ENCODE data around the gene KNL1. TPM values are rescaled to one million over a fixed set of nuclear protein-coding genes. Genes with fewer than 3 reads are reported as not detected.

KNL1 gene
- total RNA-seq, 1 experiment from 2014 or later = 40.3 TPM

GRCh38 chr15:40548610-40549009 is 45.4 kb upstream of the KNL1 start:
- ChIA-PET POLR2A (ENCODE audit: low non-redundant PET) (no interaction called here), CTCF (interaction anchor here (0.5 kb wide), 1 partner anchor 68 kb away, joined by 5 read pairs; no protein-coding TSS in a partner anchor)
- no peak for TF ChIP-seq EZH2 (IDR thresholded peaks at IDR 0.05; ENCODE audit: borderline replicate concordance, low read depth, low read length, poor library complexity, severe bottlenecking)
- TF ChIP-seq CTCF (conservative IDR thresholded peaks at IDR 0.05; ENCODE audit: low read depth, low read length) = no peak
- no peak for DNase-seq (ENCODE audit: low spot score)
- H3K4me3 ChIP-seq (ENCODE audit: low read depth, low read length, poor library complexity, severe bottlenecking) = no peak overlapping the region
- H3K27me3 ChIP-seq (replicated peaks; ENCODE audit: insufficient read depth, low read depth, low read length, poor library complexity) = no peaks in the 10 kb centered on the region
- no TSS peak for BruUV-seq (replicated peaks)
- H3K36me3 ChIP-seq (ENCODE audit: insufficient read depth, low read length, poor library complexity, severe bottlenecking) = no peaks in the 10 kb centered on the region
- H3K9me3 ChIP-seq (ENCODE audit: low read depth, low read length, poor library complexity, severe bottlenecking) = no peaks in the 10 kb centered on the region
- intact Hi-C loops (cut with micrococcal nuclease; ENCODE audit: unreplicated experiment) = no loop called here
- H3K4me1 ChIP-seq (ENCODE audit: insufficient read depth, low read length, poor library complexity, severe bottlenecking) = no peaks in the 10 kb centered on the region
- H3K27ac ChIP-seq (ENCODE audit: low read depth, low read length, poor library complexity, severe bottlenecking) = no peak overlapping the region

GRCh38 chr15:40549894-40550293 is 44.2 kb upstream of the KNL1 start:
- H3K4me1 ChIP-seq (ENCODE audit: insufficient read depth, low read length, poor library complexity, severe bottlenecking) = peaks cover 7% of the 10 kb centered on the region
- no peaks in the 10 kb centered on the region for H3K27me3 ChIP-seq (replicated peaks; ENCODE audit: insufficient read depth, low read depth, low read length, poor library complexity)
- H3K27ac ChIP-seq (ENCODE audit: low read depth, low read length, poor library complexity, severe bottlenecking) = no peak overlapping the region
- CTCF ChIA-PET = no interaction called here
- TF ChIP-seq CTCF (conservative IDR thresholded peaks at IDR 0.05; ENCODE audit: low read depth, low read length) = no peak
- no peak for TF ChIP-seq EZH2 (IDR thresholded peaks at IDR 0.05; ENCODE audit: borderline replicate concordance, low read depth, low read length, poor library complexity, severe bottlenecking)
- no peaks in the 10 kb centered on the region for H3K36me3 ChIP-seq (ENCODE audit: insufficient read depth, low read length, poor library complexity, severe bottlenecking)
- no peak for DNase-seq (ENCODE audit: low spot score)
- POLR2A ChIA-PET (ENCODE audit: low non-redundant PET) = no interaction called here
- H3K4me3 ChIP-seq (ENCODE audit: low read depth, low read length, poor library complexity, severe bottlenecking) = no peak overlapping the region
- H3K9me3 ChIP-seq (ENCODE audit: low read depth, low read length, poor library complexity, severe bottlenecking) = no peaks in the 10 kb centered on the region
- no TSS peak for BruUV-seq (replicated peaks)
- intact Hi-C loops (cut with micrococcal nuclease; ENCODE audit: unreplicated experiment) = no loop called here

GRCh38 chr15:40550341-40551037 is 43.6 kb upstream of the KNL1 start:
- no peak for DNase-seq (ENCODE audit: low spot score)
- H3K27me3 ChIP-seq (replicated peaks; ENCODE audit: insufficient read depth, low read depth, low read length, poor library complexity) = no peaks in the 10 kb centered on the region
- BruUV-seq (replicated peaks) = no TSS peak
- CTCF ChIA-PET = no interaction called here
- no peak overlapping the region for H3K27ac ChIP-seq (ENCODE audit: low read depth, low read length, poor library complexity, severe bottlenecking)
- no peak for TF ChIP-seq EZH2 (IDR thresholded peaks at IDR 0.05; ENCODE audit: borderline replicate concordance, low read depth, low read length, poor library complexity, severe bottlenecking)
- TF ChIP-seq CTCF (conservative IDR thresholded peaks at IDR 0.05; ENCODE audit: low read depth, low read length) = no peak
- intact Hi-C loops (cut with micrococcal nuclease; ENCODE audit: unreplicated experiment) = no loop called here
- H3K36me3 ChIP-seq (ENCODE audit: insufficient read depth, low read length, poor library complexity, severe bottlenecking) = no peaks in the 10 kb centered on the region
- no peaks in the 10 kb centered on the region for H3K9me3 ChIP-seq (ENCODE audit: low read depth, low read length, poor library complexity, severe bottlenecking)
- peaks cover 7% of the 10 kb centered on the region for H3K4me1 ChIP-seq (ENCODE audit: insufficient read depth, low read length, poor library complexity, severe bottlenecking)
- H3K4me3 ChIP-seq (ENCODE audit: low read depth, low read length, poor library complexity, severe bottlenecking) = no peak overlapping the region
- POLR2A ChIA-PET (ENCODE audit: low non-redundant PET) = no interaction called here
